Activated naive CD8-positive, alpha-beta T cell (primary cell): ENCODE results near the gene RPN2.

ENCODE experiments used
- H3K27ac Mint-ChIP-seq: one replicate; pipeline ENCODE4 v1.8.0; 2021; ENCODE audit warnings: mixed read lengths
- H3K27me3 Mint-ChIP-seq: one replicate; pipeline ENCODE4 v1.8.0; 2021; ENCODE audit warnings: mixed read lengths
- H3K36me3 Mint-ChIP-seq: one replicate; pipeline ENCODE4 v1.8.0; 2021; ENCODE audit warnings: mixed read lengths
- H3K4me1 Mint-ChIP-seq: one replicate; pipeline ENCODE4 v1.8.0; 2021; ENCODE audit warnings: low read depth, mixed read lengths
- H3K4me3 Mint-ChIP-seq: one replicate; pipeline ENCODE4 v1.8.0; 2021; ENCODE audit warnings: mild to moderate bottlenecking, mixed read lengths
- H3K9me3 Mint-ChIP-seq: one replicate; pipeline ENCODE4 v1.8.0; 2021; ENCODE audit warnings: low read depth, mixed read lengths

The RPN2 gene

GRCh38 chr20:37256286-37256685 lies 77.2 kb downstream of the RPN2 start:
- H3K36me3 Mint-ChIP-seq, result no peaks in the 10 kb centered on the region
- peaks cover 1% of the 10 kb centered on the region for H3K27me3 Mint-ChIP-seq
- no peak overlapping the region for H3K4me3 Mint-ChIP-seq
- no peaks in the 10 kb centered on the region for H3K4me1 Mint-ChIP-seq
- no peak overlapping the region for H3K27ac Mint-ChIP-seq
- H3K9me3 Mint-ChIP-seq, result no peaks in the 10 kb centered on the region

GRCh38 chr20:37257530-37257929 lies 78.4 kb downstream of the RPN2 start:
- H3K36me3 Mint-ChIP-seq, result no peaks in the 10 kb centered on the region
- H3K27me3 Mint-ChIP-seq, result peaks cover 3% of the 10 kb centered on the region
- no peak overlapping the region for H3K4me3 Mint-ChIP-seq
- H3K9me3 Mint-ChIP-seq, result no peaks in the 10 kb centered on the region
- H3K27ac Mint-ChIP-seq, result no peak overlapping the region
- no peaks in the 10 kb centered on the region for H3K4me1 Mint-ChIP-seq

DNA sequence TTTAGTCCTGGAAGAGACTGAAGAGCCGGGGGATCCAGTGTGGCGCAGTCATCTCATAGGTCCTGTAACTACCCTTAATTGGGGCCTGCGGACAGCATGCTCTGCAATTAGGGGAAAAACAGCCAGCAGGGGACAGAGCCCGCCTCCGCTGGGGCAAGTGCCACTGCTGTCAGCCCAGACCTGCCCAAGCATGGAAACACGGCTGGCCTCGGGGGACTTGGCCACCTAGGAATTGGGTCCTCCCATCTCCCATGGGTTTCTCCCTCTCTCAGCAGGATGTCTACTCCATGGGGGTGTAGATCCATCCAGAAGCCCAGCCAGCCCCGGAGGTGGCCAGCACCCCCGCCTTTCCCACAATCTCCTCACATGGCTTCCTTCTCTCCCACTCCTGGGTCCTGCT lies 78.9 kb downstream of the RPN2 start:
- Mint-ChIP-seq H3K27ac (no peak overlapping the region), H3K36me3 (no peaks in the 10 kb centered on the region), H3K4me1 (no peaks in the 10 kb centered on the region), H3K4me3 (no peak overlapping the region), H3K9me3 (no peaks in the 10 kb centered on the region), H3K27me3 (peaks cover 3% of the 10 kb centered on the region)

- Mint-ChIP-seq H3K9me3 (no peaks in the 10 kb centered on the region), H3K27ac (no peak overlapping the region), H3K27me3 (peaks cover 3% of the 10 kb centered on the region)
Measured at GRCh38 chr20:37259031-37259430, 79.9 kb downstream of the RPN2 start.

GRCh38 chr20:37259865-37260264 lies 80.7 kb downstream of the RPN2 start:
- H3K27me3 Mint-ChIP-seq, result peaks cover 3% of the 10 kb centered on the region
- H3K9me3 Mint-ChIP-seq, result no peaks in the 10 kb centered on the region
- no peak overlapping the region for H3K4me3 Mint-ChIP-seq
- no peak overlapping the region for H3K27ac Mint-ChIP-seq
- no peaks in the 10 kb centered on the region for H3K36me3 Mint-ChIP-seq
- H3K4me1 Mint-ChIP-seq, result no peaks in the 10 kb centered on the region

More at GRCh38 chr20:37259031-37259430, 79.9 kb downstream of the RPN2 start:
- H3K4me3 Mint-ChIP-seq, result no peak overlapping the region
- H3K36me3 Mint-ChIP-seq, result no peaks in the 10 kb centered on the region
- no peaks in the 10 kb centered on the region for H3K4me1 Mint-ChIP-seq

- H3K27me3 Mint-ChIP-seq, result peaks cover 2% of the 10 kb centered on the region
- no peaks in the 10 kb centered on the region for H3K4me1 Mint-ChIP-seq
- H3K36me3 Mint-ChIP-seq, result no peaks in the 10 kb centered on the region
- no peak overlapping the region for H3K27ac Mint-ChIP-seq
- no peak overlapping the region for H3K4me3 Mint-ChIP-seq
- no peaks in the 10 kb centered on the region for H3K9me3 Mint-ChIP-seq
Measured at GRCh38 chr20:37260923-37261322, 81.8 kb downstream of the RPN2 start.

GRCh38 chr20:37261714-37262113 lies 82.6 kb downstream of the RPN2 start, which contains the start of gene GHRH:
TSS of gene GHRH (minus strand) at chr20:37261814. CDS start at chr20:37256889, 4,925 bp downstream.
- Mint-ChIP-seq H3K36me3 (no peaks in the 10 kb centered on the region), H3K27me3 (peaks cover 2% of the 10 kb centered on the region), H3K4me1 (no peaks in the 10 kb centered on the region), H3K4me3 (no peak within 1 kb of the TSS), H3K27ac (no peak within 1 kb of the TSS), H3K9me3 (no peaks in the 10 kb centered on the region)

DNA sequence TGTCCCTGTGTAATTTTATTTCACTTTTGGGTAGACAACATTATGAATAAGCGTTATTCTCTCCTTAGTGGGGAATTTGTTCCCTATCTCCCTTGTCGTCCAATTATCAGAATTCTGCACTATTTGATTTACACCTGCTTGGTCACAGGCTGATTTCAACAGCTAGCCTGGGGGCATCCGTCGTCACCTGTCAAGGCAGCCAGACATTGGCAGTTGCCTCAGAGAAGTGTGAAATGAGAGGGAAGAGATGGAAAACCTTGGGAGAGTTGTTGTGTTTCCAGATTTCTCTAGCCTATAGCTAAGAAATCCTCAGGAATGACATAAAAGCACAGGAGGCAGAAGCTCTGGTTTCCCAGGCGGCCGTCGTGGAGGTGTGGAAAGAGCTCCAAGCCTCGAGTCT lies 83.4 kb downstream of the RPN2 start:
- Mint-ChIP-seq H3K4me1 (no peaks in the 10 kb centered on the region), H3K27me3 (peaks cover 2% of the 10 kb centered on the region), H3K36me3 (no peaks in the 10 kb centered on the region), H3K27ac (no peak overlapping the region), H3K4me3 (no peak overlapping the region), H3K9me3 (no peaks in the 10 kb centered on the region)

- no peaks in the 10 kb centered on the region for H3K4me1 Mint-ChIP-seq
- no peaks in the 10 kb centered on the region for H3K9me3 Mint-ChIP-seq
- no peak overlapping the region for H3K4me3 Mint-ChIP-seq
- H3K36me3 Mint-ChIP-seq, result no peaks in the 10 kb centered on the region
- H3K27me3 Mint-ChIP-seq, result peaks cover 2% of the 10 kb centered on the region
- H3K27ac Mint-ChIP-seq, result no peak overlapping the region
Measured at GRCh38 chr20:37263686-37264085, 84.6 kb downstream of the RPN2 start.

GRCh38 chr20:37265152-37265551 lies 86.0 kb downstream of the RPN2 start:
- H3K36me3 Mint-ChIP-seq, result no peaks in the 10 kb centered on the region
- no peak overlapping the region for H3K4me3 Mint-ChIP-seq
- H3K27me3 Mint-ChIP-seq, result peaks cover 2% of the 10 kb centered on the region
- H3K4me1 Mint-ChIP-seq, result no peaks in the 10 kb centered on the region
- no peaks in the 10 kb centered on the region for H3K9me3 Mint-ChIP-seq
- no peak overlapping the region for H3K27ac Mint-ChIP-seq

- Mint-ChIP-seq H3K9me3 (no peaks in the 10 kb centered on the region), H3K4me3 (no peak overlapping the region), H3K36me3 (no peaks in the 10 kb centered on the region), H3K27me3 (no peaks in the 10 kb centered on the region), H3K27ac (no peak overlapping the region), H3K4me1 (no peaks in the 10 kb centered on the region)
Measured at GRCh38 chr20:37266940-37267666, 88.0 kb downstream of the RPN2 start.

- Mint-ChIP-seq H3K4me3 (no peak overlapping the region), H3K4me1 (no peaks in the 10 kb centered on the region), H3K36me3 (no peaks in the 10 kb centered on the region), H3K27ac (no peak overlapping the region), H3K9me3 (no peaks in the 10 kb centered on the region), H3K27me3 (no peaks in the 10 kb centered on the region)
Measured at GRCh38 chr20:37267667-37268313, 88.7 kb downstream of the RPN2 start.

DNA sequence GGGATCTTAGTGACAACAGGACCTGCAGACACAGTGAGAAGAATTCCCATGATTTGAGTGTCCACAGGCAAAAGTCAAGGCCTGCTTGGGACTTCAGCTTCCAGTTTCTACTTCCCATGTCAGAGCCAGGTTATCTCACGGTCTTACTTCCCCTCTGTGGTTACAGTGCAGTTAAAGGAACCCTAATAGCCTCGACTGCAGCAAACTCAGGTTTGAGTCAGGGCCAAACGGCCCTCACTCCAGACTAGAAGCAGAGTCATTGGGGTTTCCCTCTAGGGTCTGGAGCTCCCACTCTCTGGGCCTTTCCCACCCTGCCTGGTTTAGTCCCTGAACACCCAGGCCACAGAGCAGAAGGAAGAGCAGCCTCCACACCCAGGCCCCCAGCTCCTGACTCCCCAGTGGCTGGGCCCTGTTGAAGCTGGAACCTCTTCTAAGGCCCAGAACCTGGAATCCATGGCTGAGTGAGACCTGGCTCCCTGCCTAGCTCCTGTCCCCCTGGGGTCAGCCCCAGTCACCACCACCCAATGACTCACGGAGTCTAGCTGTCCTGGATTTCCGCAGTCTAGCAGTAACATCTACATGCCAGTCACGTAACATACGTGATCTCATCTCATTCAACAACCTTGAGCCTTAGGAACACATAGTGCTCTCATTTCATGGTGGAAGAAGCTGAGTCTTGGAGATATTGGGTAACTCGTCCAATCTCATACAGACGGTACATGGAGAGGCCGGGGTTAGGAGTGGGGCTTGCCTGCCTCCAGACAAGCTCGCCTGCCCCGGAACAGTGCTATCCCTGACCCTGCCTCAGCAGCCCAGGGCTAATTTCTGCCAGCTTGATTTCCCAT lies 91.7 kb downstream of the RPN2 start:
- no peaks in the 10 kb centered on the region for H3K36me3 Mint-ChIP-seq
- no peaks in the 10 kb centered on the region for H3K9me3 Mint-ChIP-seq
- no peaks in the 10 kb centered on the region for H3K4me1 Mint-ChIP-seq
- H3K27ac Mint-ChIP-seq, result no peak overlapping the region
- no peaks in the 10 kb centered on the region for H3K27me3 Mint-ChIP-seq
- no peak overlapping the region for H3K4me3 Mint-ChIP-seq

- H3K27me3 Mint-ChIP-seq, result no peaks in the 10 kb centered on the region
- no peaks in the 10 kb centered on the region for H3K36me3 Mint-ChIP-seq
- H3K9me3 Mint-ChIP-seq, result no peaks in the 10 kb centered on the region
- no peak overlapping the region for H3K27ac Mint-ChIP-seq
- no peaks in the 10 kb centered on the region for H3K4me1 Mint-ChIP-seq
- no peak overlapping the region for H3K4me3 Mint-ChIP-seq
Measured at GRCh38 chr20:37271421-37271768, 92.3 kb downstream of the RPN2 start.

- Mint-ChIP-seq H3K4me1 (peaks cover 7% of the 10 kb centered on the region), H3K36me3 (no peaks in the 10 kb centered on the region), H3K9me3 (no peaks in the 10 kb centered on the region), H3K27me3 (no peaks in the 10 kb centered on the region), H3K27ac (no peak overlapping the region), H3K4me3 (no peak overlapping the region)
Measured at GRCh38 chr20:37273988-37274387, 94.9 kb downstream of the RPN2 start.
